Body of pancreas (tissue), 4 donors: Measurements from ENCODE around the gene EFHB. TPM values are rescaled to one million over a fixed set of nuclear protein-coding genes. Genes with fewer than 3 reads are reported as not detected.
"Not testable (repeated sequence)": the region's sequence is repeated elsewhere in the genome, so short reads cannot be mapped to it uniquely, and the experiment has no call there.

ENCODE experiments used
- ATAC-seq: fragments of 150-250 bp; one replicate; pipeline ENCODE4 v1.9.1; 2016
- DNase-seq, 4 donors: peaks; one replicate each; pipeline ENCODE4 v3.0.0-alpha.2; 2019
- H3K27ac ChIP-seq, 4 donors: fragments of 200-600 bp; sonication (generic); 1 replicate in 3 of 4; 2 replicates in 1 of 4; pipeline versions ENCODE4 v1.5.1 to v1.6.1; 2016 to 2019; ENCODE audit warnings: mild to moderate bottlenecking in 1 of 4, mixed read lengths in 1 of 4, moderate library complexity in 1 of 4
- H3K27me3 ChIP-seq, 2 donors: fragments of 200-600 bp; sonication (generic); one replicate each; pipeline ENCODE4 v1.6.0; 2016; ENCODE audit warnings: mild to moderate bottlenecking in 1 of 2
- H3K36me3 ChIP-seq, 2 donors: fragments of 200-600 bp; sonication (generic); replicated peaks in 1 of 2; 2 replicates each; pipeline ENCODE4 v1.5.1; 2016; ENCODE audit warnings: low read depth in 2 of 2; ENCODE audit not compliant: insufficient read depth in 1 of 2
- H3K4me1 ChIP-seq: fragments of 200-600 bp; sonication (generic); one replicate; pipeline ENCODE4 v1.6.0; 2016
- H3K4me3 ChIP-seq, 2 donors: fragments of 200-600 bp; sonication (generic); 1 replicate in 1 of 2; 2 replicates in 1 of 2; pipeline ENCODE4 v1.5.1; 2016 to 2019
- H3K9me3 ChIP-seq, 3 donors: fragments of 200-600 bp; sonication (generic); 1 replicate in 2 of 3; 2 replicates in 1 of 3; pipeline ENCODE4 v1.5.1; 2016
- POLR2A ChIP-seq, 3 donors: fragments of 450-650 bp; IDR thresholded peaks; one replicate each; pipeline ENCODE4 v1.6.1; 2016; ENCODE audit warnings: antibody characterized with exemption in 3 of 3, mild to moderate bottlenecking in 2 of 3
- WGBS, 2 donors: methylation state at CpG; one replicate each; pipeline ENCODE4 v1.1.5; 2017; 5-methylcytosine and 5-hydroxymethylcytosine counted together
- intact Hi-C: fragments of 100-400 bp; cut with DNase I; formaldehyde crosslinking; loops from one replicate; pipeline ENCODE4 v1.15.1; 2023
- total RNA-seq, 2 donors: library from RNA; depleted of rRNA; stranded (reverse); fragments of >200 nt; gene quantifications; one replicate each; pipeline ENCODE4 v1.1.0, GENCODE V29; 2016
- TF ChIP-seq, protein P1 (sequence below), 7 experiments: fragments of 450-650 bp in 4 of 7; fragments of 200-600 bp in 3 of 7; sonication (generic) in 3 of 7; IDR thresholded peaks; one replicate each; pipeline ENCODE4 v1.5.1; 2016 to 2019; ENCODE audit warnings: antibody characterized with exemption in 7 of 7

Gene EFHB
- total RNA-seq, 2 donors from 2014 or later: 1.3 TPM; not detected in 1

DNA sequence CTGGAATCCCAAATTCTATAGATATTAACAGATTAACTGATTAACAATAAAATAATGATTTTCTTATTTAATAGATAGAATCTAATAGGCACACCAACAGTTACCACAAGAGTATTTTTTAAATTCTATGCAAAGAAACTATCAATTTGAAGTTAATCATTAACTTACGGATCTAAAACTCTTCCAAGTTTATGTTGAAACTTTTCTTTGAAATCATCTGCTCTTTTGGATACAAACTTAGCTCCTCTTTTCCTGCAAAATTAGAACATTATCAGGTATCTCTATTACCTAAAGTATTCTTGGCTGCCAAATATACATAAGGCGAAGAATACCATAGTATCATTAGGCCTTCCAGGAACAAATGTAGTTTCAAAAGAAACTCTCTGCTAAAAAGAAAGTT is 34.8 kb downstream of the EFHB start:
- no peaks in the 10 kb centered on the region for H3K27me3 ChIP-seq
- no peaks in the 10 kb centered on the region for H3K9me3 ChIP-seq
- peaks cover 20% of the 10 kb centered on the region for H3K4me1 ChIP-seq
- H3K27ac ChIP-seq: no peak overlapping the region
- no peak for DNase-seq
- TF ChIP-seq POLR2A (IDR thresholded peaks at IDR 0.05): no peak
- TF ChIP-seq, protein P1, sequence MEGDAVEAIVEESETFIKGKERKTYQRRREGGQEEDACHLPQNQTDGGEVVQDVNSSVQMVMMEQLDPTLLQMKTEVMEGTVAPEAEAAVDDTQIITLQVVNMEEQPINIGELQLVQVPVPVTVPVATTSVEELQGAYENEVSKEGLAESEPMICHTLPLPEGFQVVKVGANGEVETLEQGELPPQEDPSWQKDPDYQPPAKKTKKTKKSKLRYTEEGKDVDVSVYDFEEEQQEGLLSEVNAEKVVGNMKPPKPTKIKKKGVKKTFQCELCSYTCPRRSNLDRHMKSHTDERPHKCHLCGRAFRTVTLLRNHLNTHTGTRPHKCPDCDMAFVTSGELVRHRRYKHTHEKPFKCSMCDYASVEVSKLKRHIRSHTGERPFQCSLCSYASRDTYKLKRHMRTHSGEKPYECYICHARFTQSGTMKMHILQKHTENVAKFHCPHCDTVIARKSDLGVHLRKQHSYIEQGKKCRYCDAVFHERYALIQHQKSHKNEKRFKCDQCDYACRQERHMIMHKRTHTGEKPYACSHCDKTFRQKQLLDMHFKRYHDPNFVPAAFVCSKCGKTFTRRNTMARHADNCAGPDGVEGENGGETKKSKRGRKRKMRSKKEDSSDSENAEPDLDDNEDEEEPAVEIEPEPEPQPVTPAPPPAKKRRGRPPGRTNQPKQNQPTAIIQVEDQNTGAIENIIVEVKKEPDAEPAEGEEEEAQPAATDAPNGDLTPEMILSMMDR (IDR thresholded peaks at IDR 0.05): no peak
- H3K36me3 ChIP-seq: no peaks in the 10 kb centered on the region
- ATAC-seq: no peak
- H3K4me3 ChIP-seq: no peak overlapping the region
- 30 to 40% methylated on average over 2 of the region's 2 CpGs for WGBS, 2 donors
- intact Hi-C loops: no loop called here

DNA sequence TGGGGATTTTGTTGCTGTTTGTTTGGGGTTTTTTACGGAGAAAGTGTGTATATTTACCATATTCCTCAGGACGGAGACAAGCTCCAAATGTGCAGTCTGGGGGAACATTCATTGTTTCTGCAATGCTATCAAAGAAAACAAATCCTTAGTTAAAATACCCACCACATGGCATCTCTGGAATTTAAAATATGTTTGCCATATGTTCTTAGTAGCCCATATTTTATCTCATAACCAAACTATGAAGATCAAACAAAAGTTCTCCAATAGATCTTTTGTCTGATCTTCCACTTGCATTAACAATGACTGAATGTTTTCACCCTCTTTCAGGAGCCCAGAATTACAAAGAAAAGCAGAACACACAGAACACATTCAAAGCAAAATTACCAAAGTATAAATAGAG is 35.3 kb downstream of the EFHB start:
- Histone ChIP-seq H3K4me3 (no peak overlapping the region), H3K27ac (no peak overlapping the region), H3K4me1 (peaks cover 20% of the 10 kb centered on the region), H3K9me3 (no peaks in the 10 kb centered on the region), H3K27me3 (no peaks in the 10 kb centered on the region), H3K36me3 (no peaks in the 10 kb centered on the region)
- intact Hi-C loops: no loop called here
- ATAC-seq (no peak), DNase-seq (no peak)
- WGBS, 2 donors: 54 to 61% methylated on average over 2 of the region's 2 CpGs
- TF ChIP-seq, protein P1 (IDR thresholded peaks at IDR 0.05): no peak
- TF ChIP-seq POLR2A (IDR thresholded peaks at IDR 0.05): no peak

DNA sequence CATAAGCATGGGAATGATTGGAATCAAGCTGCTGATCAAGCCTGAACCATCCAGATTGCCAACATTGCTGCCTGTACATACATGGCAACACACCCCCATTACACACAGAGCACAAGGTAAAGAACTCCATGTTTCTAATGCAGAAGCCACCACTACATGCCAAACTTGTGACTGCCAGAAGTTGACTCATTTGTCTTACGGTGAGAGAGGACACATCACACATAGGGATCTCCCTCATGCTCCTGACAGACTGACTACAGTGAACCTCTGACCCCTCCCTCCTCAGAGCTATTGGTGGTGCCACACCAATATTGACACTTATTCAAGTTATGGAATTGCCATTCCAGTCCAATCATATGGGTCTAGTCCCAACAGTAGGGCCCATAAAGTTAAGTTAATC is 42.3 kb downstream of the EFHB start:
- no peak overlapping the region for H3K4me3 ChIP-seq
- ATAC-seq (no peak), DNase-seq (no peak)
- H3K36me3 ChIP-seq: no peaks in the 10 kb centered on the region
- WGBS, 2 donors: 86 to 100% methylated on average over 1 of the region's 1 CpG
- peaks cover 9% of the 10 kb centered on the region for H3K4me1 ChIP-seq
- H3K27me3 ChIP-seq: no peaks in the 10 kb centered on the region
- no peak overlapping the region for H3K27ac ChIP-seq
- no peak for TF ChIP-seq POLR2A (IDR thresholded peaks at IDR 0.05)
- TF ChIP-seq, protein P1 (IDR thresholded peaks at IDR 0.05): no peak
- H3K9me3 ChIP-seq: no peaks in the 10 kb centered on the region
- intact Hi-C loops: no loop called here

- intact Hi-C loops: no loop called here
- TF ChIP-seq, protein P1 (IDR thresholded peaks at IDR 0.05): no peak
- TF ChIP-seq POLR2A (IDR thresholded peaks at IDR 0.05): no peak
- no peaks in the 10 kb centered on the region for H3K27me3 ChIP-seq
- peak overlapping the region in 2 of 4 donors; percentile 66 to 74 for H3K27ac ChIP-seq
- DNase-seq (no peak), ATAC-seq (no peak)
- no peak overlapping the region for H3K4me3 ChIP-seq
- 65 to 70% methylated on average over 5 of the region's 5 CpGs for WGBS, 2 donors
- no peaks in the 10 kb centered on the region for H3K36me3 ChIP-seq
- no peaks in the 10 kb centered on the region for H3K9me3 ChIP-seq
- H3K4me1 ChIP-seq: peaks cover 9% of the 10 kb centered on the region
Measured at GRCh38 chr3:19888428-19889152, 45.4 kb downstream of the EFHB start.

DNA sequence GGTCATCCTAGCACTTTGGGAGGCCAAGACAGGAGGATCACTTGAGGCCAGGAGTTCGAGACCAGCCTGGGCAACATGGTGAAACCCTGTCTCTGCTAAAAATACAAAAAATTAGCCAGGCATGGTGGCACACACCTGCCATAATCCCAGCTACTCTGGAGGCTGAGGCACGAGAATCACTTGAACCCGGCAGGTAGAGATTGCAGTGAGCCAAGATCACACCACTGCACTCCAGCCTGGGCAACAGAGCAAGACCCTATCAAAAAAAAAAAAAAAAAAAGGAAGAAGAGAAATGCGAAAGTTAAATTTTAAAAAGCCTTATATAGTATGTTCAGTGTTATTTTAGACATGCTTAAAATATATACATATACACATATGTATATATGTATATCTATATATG is 46.9 kb downstream of the EFHB start:
- H3K36me3 ChIP-seq, H3K4me3 ChIP-seq, H3K27me3 ChIP-seq, H3K4me1 ChIP-seq, H3K9me3 ChIP-seq, DNase-seq, intact Hi-C loops, ATAC-seq, H3K27ac ChIP-seq: not testable (repeated sequence)
- 90 to 92% methylated on average over 3 to 4 of the region's 4 CpGs for WGBS, 2 donors
